IMR-90 (cell line): ENCODE results near the gene KRTAP10-11. TPM values are rescaled to one million over a fixed set of nuclear protein-coding genes. Genes with fewer than 3 reads are reported as not detected.

Experiments
- ATAC-seq: fragments of 200-7000 bp; cut with Tn5 transposase; 2 replicates; pipeline ENCODE4 v1.9.1; 2020; ENCODE audit warnings: low read depth, mild to moderate bottlenecking, moderate library complexity
- BruUV-seq: library from RNA; stranded (reverse); fragments of 400-500 nt; replicated peaks from 2 replicates; lab custom pipeline; 2021; lab: Mats Ljungman, UMichigan
- CTCF ChIA-PET: fragments of 300-600 bp; formaldehyde crosslinking; extraction: SDS; loops from one replicate; lab custom pipeline; 2021; ENCODE audit warnings: antibody characterized with exemption; lab: Yijun Ruan, JAX
- POLR2A ChIA-PET: fragments of 300-600 bp; sonication (Branson Sonifier 250); formaldehyde crosslinking; loops from one replicate; lab custom pipeline; 2022; ENCODE audit warnings: antibody characterized with exemption; ENCODE audit not compliant: unreplicated experiment; lab: Charles Lee
- DNase-seq: peaks from one replicate; pipeline ENCODE4 v3.0.0; 2013
- H2AFZ ChIP-seq: replicated peaks from 2 replicates; pipeline ENCODE3; 2013; ENCODE audit warnings: low read length, mild to moderate bottlenecking; ENCODE audit not compliant: poor library complexity
- H2AK5ac ChIP-seq: 2 replicates; pipeline ENCODE4 v1.6.1; 2013; ENCODE audit warnings: low read depth, low read length, inconsistent platforms
- H2AK9ac ChIP-seq: replicated peaks from 2 replicates; pipeline ENCODE3; 2013; ENCODE audit warnings: mild to moderate bottlenecking, low read depth, low read length, moderate library complexity; ENCODE audit not compliant: poor library complexity
- H2BK120ac ChIP-seq: 2 replicates; pipeline ENCODE4 v1.6.1; 2013; ENCODE audit warnings: low read depth, low read length, inconsistent platforms
- H2BK15ac ChIP-seq: 3 replicates; pipeline ENCODE4 v1.6.1; 2013; ENCODE audit warnings: low read depth, low read length, inconsistent platforms
- H2BK20ac ChIP-seq: 2 replicates; pipeline ENCODE4 v1.6.1; 2013; ENCODE audit warnings: low read depth, mild to moderate bottlenecking, inconsistent platforms, low read length, moderate library complexity
- H2BK5ac ChIP-seq: 2 replicates; pipeline ENCODE4 v1.6.1; 2013; ENCODE audit warnings: mild to moderate bottlenecking, low read depth, low read length, inconsistent platforms; ENCODE audit not compliant: poor library complexity, severe bottlenecking
- H3K14ac ChIP-seq: replicated peaks from 2 replicates; pipeline ENCODE4 v1.6.1; 2013; ENCODE audit warnings: low read depth, low read length, inconsistent platforms
- H3K18ac ChIP-seq: 2 replicates; pipeline ENCODE4 v1.6.1; 2013; ENCODE audit warnings: low read depth, low read length, control low read depth
- H3K23ac ChIP-seq: 2 replicates; pipeline ENCODE4 v1.6.1; 2013; ENCODE audit warnings: low read depth, low read length, inconsistent platforms
- H3K27ac ChIP-seq: 2 replicates; pipeline ENCODE4 v1.5.1; 2013; ENCODE audit warnings: mild to moderate bottlenecking, control low read depth, low read length; ENCODE audit not compliant: insufficient read depth
- H3K27me3 ChIP-seq: 2 replicates; pipeline ENCODE4 v1.6.1; 2013; ENCODE audit warnings: low read length; ENCODE audit not compliant: control insufficient read depth, insufficient read depth
- H3K36me3 ChIP-seq: 2 replicates; pipeline ENCODE4 v1.6.1; 2013; ENCODE audit warnings: low read length, mixed read lengths; ENCODE audit not compliant: control insufficient read depth, insufficient read depth
- H3K4ac ChIP-seq: 2 replicates; pipeline ENCODE4 v1.6.1; 2013; ENCODE audit warnings: low read depth, low read length, inconsistent platforms
- H3K4me1 ChIP-seq: 2 replicates; pipeline ENCODE4 v1.6.1; 2013; ENCODE audit warnings: low read length, mixed read lengths; ENCODE audit not compliant: control insufficient read depth, insufficient read depth
- H3K4me2 ChIP-seq: 2 replicates; pipeline ENCODE4 v1.6.1; 2013; ENCODE audit warnings: low read depth, mild to moderate bottlenecking, control low read depth, low read length, moderate library complexity
- H3K4me3 ChIP-seq: 2 replicates; pipeline ENCODE4 v1.5.1; 2013; ENCODE audit warnings: low read depth, mild to moderate bottlenecking, control low read depth, low read length, moderate library complexity; ENCODE audit not compliant: insufficient read depth
- H3K56ac ChIP-seq: 2 replicates; pipeline ENCODE4 v1.6.1; 2013; ENCODE audit warnings: low read length, inconsistent platforms; ENCODE audit not compliant: insufficient read depth; ENCODE audit errors: extremely low read depth
- H3K79me1 ChIP-seq, 2 experiments: 2 replicates each; pipeline ENCODE4 v1.6.1; 2013; ENCODE audit warnings: low read length in 2 of 2, inconsistent platforms in 1 of 2, low read depth in 1 of 2
- H3K9ac ChIP-seq: 2 replicates; pipeline ENCODE4 v1.6.1; 2013; ENCODE audit warnings: low read depth, low read length, control low read depth
- H3K9me1 ChIP-seq: 2 replicates; pipeline ENCODE4 v1.6.1; 2013; ENCODE audit warnings: low read length, inconsistent platforms; ENCODE audit not compliant: insufficient read depth
- H3K9me3 ChIP-seq: 2 replicates; pipeline ENCODE4 v1.6.1; 2013; ENCODE audit warnings: low read length; ENCODE audit not compliant: control insufficient read depth, insufficient read depth
- H4K20me1 ChIP-seq: 2 replicates; pipeline ENCODE4 v1.6.1; 2013; ENCODE audit warnings: low read length, inconsistent platforms; ENCODE audit not compliant: insufficient read depth
- H4K5ac ChIP-seq: 2 replicates; pipeline ENCODE4 v1.6.1; 2013; ENCODE audit warnings: mild to moderate bottlenecking, low read depth, low read length, control low read depth
- H4K8ac ChIP-seq, 2 experiments: 2 replicates each; pipeline ENCODE4 v1.6.1; 2013; ENCODE audit warnings: low read depth in 2 of 2, low read length in 2 of 2, control low read depth in 1 of 2, inconsistent platforms in 1 of 2
- H4K91ac ChIP-seq: 2 replicates; pipeline ENCODE4 v1.6.1; 2013; ENCODE audit warnings: low read depth, low read length, inconsistent platforms; ENCODE audit not compliant: insufficient read depth
- CHD1 ChIP-seq: IDR thresholded peaks from 2 replicates; pipeline ENCODE4 v1.6.1; 2012; ENCODE audit warnings: low read depth, low read length, improper control_type of control experiment
- MAFK ChIP-seq: IDR thresholded peaks from 2 replicates; pipeline ENCODE4 v1.6.1; 2012; ENCODE audit warnings: low read depth, low read length, improper control_type of control experiment
- MXI1 ChIP-seq: IDR thresholded peaks from 2 replicates; pipeline ENCODE4 v1.6.1; 2012; ENCODE audit warnings: low read depth, mild to moderate bottlenecking, low read length, moderate library complexity, borderline replicate concordance
- POLR2A ChIP-seq: IDR thresholded peaks from 2 replicates; pipeline ENCODE4 v1.6.1; 2012; ENCODE audit warnings: mild to moderate bottlenecking, low read depth, low read length
- RFX5 ChIP-seq: IDR thresholded peaks from 2 replicates; pipeline ENCODE4 v1.8.0; 2012; ENCODE audit warnings: low read depth, mild to moderate bottlenecking, low read length, moderate library complexity
- WGBS, 2 experiments: methylation state at CpG; one replicate each; pipeline versions ENCODE4 v1.1.5 to v1.1.7; 2013; ENCODE audit warnings: missing lambda C conversion rate in 2 of 2; ENCODE audit not compliant: insufficient read length in 1 of 2; ENCODE audit errors: extremely low coverage in 2 of 2; 5-methylcytosine and 5-hydroxymethylcytosine counted together
- dilution Hi-C: fragments of 300-500 bp; cut with HindIII; formaldehyde crosslinking; loops from one replicate; pipeline ENCODE4 v1.14.3; 2018; ENCODE audit warnings: low sequenced_read_pairs; ENCODE audit not compliant: unreplicated experiment
- in situ Hi-C: fragments of 300-500 bp; cut with MboI; formaldehyde crosslinking; loops from 3 replicates; pipeline ENCODE4 v1.14.3; 2019; ENCODE audit warnings: low sequenced_read_pairs, inconsistent platforms, mixed read lengths
- intact Hi-C: fragments of 100-400 bp; cut with micrococcal nuclease; formaldehyde crosslinking; loops from 2 replicates; pipeline ENCODE4 v1.10.0; 2022
- polyA plus RNA-seq, 3 experiments: library from polyadenylated mRNA; depleted of rRNA; stranded (reverse); fragments of >200 nt; gene quantifications; 2 replicates each; pipeline ENCODE4 v1.2.3, GENCODE V29; 2012; ENCODE audit warnings: low replicate concordance in 1 of 3
- total RNA-seq: library from RNA; depleted of rRNA; stranded (reverse); fragments of >200 nt; gene quantifications from 2 replicates; pipeline ENCODE4 v1.2.3, GENCODE V29; 2012

The KRTAP10-11 gene
- total and polyA plus RNA-seq, 2 of the 4 experiments (the other 2 are of a cell fraction): not detected

- no peak overlapping the region for H3K14ac ChIP-seq
- no peak for TF ChIP-seq CHD1
- no peak for TF ChIP-seq MXI1
- no peak for TF ChIP-seq RFX5
- TF ChIP-seq MAFK: no peak
- no peak for TF ChIP-seq POLR2A
These were observed 48.6 kb downstream of the KRTAP10-11 start for GRCh38 chr21:44694776-44695175.

More at GRCh38 chr21:44694776-44695175, 48.6 kb downstream of the KRTAP10-11 start:
- H2AK9ac ChIP-seq: no peak overlapping the region
- no peaks in the 10 kb centered on the region; the same call in 1 of the 2 replicates for H3K9me3 ChIP-seq
- dilution Hi-C loops (no loop called here), intact Hi-C loops (no loop called here), in situ Hi-C loops (no loop called here)
- CTCF ChIA-PET: no interaction called here
- no peak overlapping the region for H3K27ac ChIP-seq
- H3K27me3 ChIP-seq: peaks cover 32% of the 10 kb centered on the region
- H3K9ac ChIP-seq: no peak overlapping the region
- WGBS, 2 experiments: no CpG with 5 or more reads among the region's 11 CpGs
- no peaks in the 10 kb centered on the region for H4K20me1 ChIP-seq
- no peaks in the 10 kb centered on the region for H3K4me1 ChIP-seq
- H4K8ac ChIP-seq: no peak overlapping the region
- H3K36me3 ChIP-seq: no peaks in the 10 kb centered on the region
- no peak overlapping the region for H2AFZ ChIP-seq
- POLR2A ChIA-PET: no interaction called here
- no peak overlapping the region for H2BK15ac ChIP-seq
- H3K23ac ChIP-seq: no peak overlapping the region
- H2BK120ac ChIP-seq: no peak overlapping the region
- H2AK5ac ChIP-seq: no peak overlapping the region
- no peak overlapping the region for H3K4me3 ChIP-seq
- ATAC-seq: no peak
- no peaks in the 10 kb centered on the region for H3K79me1 ChIP-seq
- H2BK20ac ChIP-seq: no peak overlapping the region
- no peak overlapping the region for H3K18ac ChIP-seq
- H2BK5ac ChIP-seq: no peak overlapping the region
- no TSS peak for BruUV-seq
- no peak overlapping the region for H3K56ac ChIP-seq
- no peak overlapping the region for H3K4ac ChIP-seq
- H3K4me2 ChIP-seq: no peak overlapping the region
- H4K5ac ChIP-seq: no peak overlapping the region
- DNase-seq: no peak
- H4K91ac ChIP-seq: no peak overlapping the region
- no peaks in the 10 kb centered on the region for H3K9me1 ChIP-seq
